ENCODE data around the gene KLK11. TPM values are rescaled to one million over a fixed set of nuclear protein-coding genes. Genes with fewer than 3 reads are reported as not detected.

Gene KLK11
- total and polyA plus RNA-seq, 11 donors: 0.32 to 19.1 (median 0.38) TPM; not detected in 7

GRCh38 chr19:50972795-50973376 lies 53.5 kb downstream of the KLK11 start:
- H3K27ac ChIP-seq: no peak overlapping the region
- no peak overlapping the region for H3K4me3 ChIP-seq
- TF ChIP-seq POLR2A (IDR thresholded peaks at IDR 0.05): no peak
- TF ChIP-seq, protein P1, sequence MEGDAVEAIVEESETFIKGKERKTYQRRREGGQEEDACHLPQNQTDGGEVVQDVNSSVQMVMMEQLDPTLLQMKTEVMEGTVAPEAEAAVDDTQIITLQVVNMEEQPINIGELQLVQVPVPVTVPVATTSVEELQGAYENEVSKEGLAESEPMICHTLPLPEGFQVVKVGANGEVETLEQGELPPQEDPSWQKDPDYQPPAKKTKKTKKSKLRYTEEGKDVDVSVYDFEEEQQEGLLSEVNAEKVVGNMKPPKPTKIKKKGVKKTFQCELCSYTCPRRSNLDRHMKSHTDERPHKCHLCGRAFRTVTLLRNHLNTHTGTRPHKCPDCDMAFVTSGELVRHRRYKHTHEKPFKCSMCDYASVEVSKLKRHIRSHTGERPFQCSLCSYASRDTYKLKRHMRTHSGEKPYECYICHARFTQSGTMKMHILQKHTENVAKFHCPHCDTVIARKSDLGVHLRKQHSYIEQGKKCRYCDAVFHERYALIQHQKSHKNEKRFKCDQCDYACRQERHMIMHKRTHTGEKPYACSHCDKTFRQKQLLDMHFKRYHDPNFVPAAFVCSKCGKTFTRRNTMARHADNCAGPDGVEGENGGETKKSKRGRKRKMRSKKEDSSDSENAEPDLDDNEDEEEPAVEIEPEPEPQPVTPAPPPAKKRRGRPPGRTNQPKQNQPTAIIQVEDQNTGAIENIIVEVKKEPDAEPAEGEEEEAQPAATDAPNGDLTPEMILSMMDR (IDR thresholded peaks at IDR 0.05): no peak
- WGBS, 4 donors: 75 to 82% (median 77%) methylated on average over 9 of the region's 9 CpGs
- H3K9me3 ChIP-seq: no peaks in the 10 kb centered on the region
- no peaks in the 10 kb centered on the region for H3K36me3 ChIP-seq
- DNase-seq (no peak), ATAC-seq (no peak)
- peaks cover 4 to 51% (median 9%) of the 10 kb centered on the region in 9 donors for H3K27me3 ChIP-seq
- H3K4me1 ChIP-seq: no peaks in the 10 kb centered on the region
- intact Hi-C loops (cut with DNase I): no loop called here

Other genes with a start within 250 kb of the KLK11 start
- gene ACP4, start 236.2 kb downstream of the KLK11 start, total RNA-seq: not detected
- not detected for gene ACP4, start 236.2 kb downstream of the KLK11 start, polyA plus RNA-seq
- gene KLK1, start 202.8 kb downstream of the KLK11 start, total RNA-seq: 1 to 10 TPM in 1 of 9 donors, under 1 TPM in 3, not detected in 5; 0.53 to 1.4 (median 0.74) TPM
- gene KLK1, start 202.8 kb downstream of the KLK11 start, polyA plus RNA-seq: under 1 TPM; 0.50 to 0.51 TPM
- gene KLK15, start 193.0 kb downstream of the KLK11 start, total RNA-seq: not detected
- gene KLK15, start 193.0 kb downstream of the KLK11 start, polyA plus RNA-seq: not detected
- not detected for gene KLK3, start 171.7 kb downstream of the KLK11 start, total RNA-seq
- gene KLK3, start 171.7 kb downstream of the KLK11 start, polyA plus RNA-seq: not detected
- gene KLK2, start 153.2 kb downstream of the KLK11 start, total RNA-seq: not detected
- gene KLK2, start 153.2 kb downstream of the KLK11 start, polyA plus RNA-seq: not detected
- not detected for gene KLK4, start 115.2 kb downstream of the KLK11 start, total RNA-seq
- gene KLK4, start 115.2 kb downstream of the KLK11 start, polyA plus RNA-seq: not detected
- 1 to 10 TPM in 1 of 9 donors, not detected in 8; 5.4 TPM for gene KLK5, start 73.6 kb downstream of the KLK11 start, total RNA-seq
- not detected for gene KLK5, start 73.6 kb downstream of the KLK11 start, polyA plus RNA-seq
- gene KLK6, start 57.0 kb downstream of the KLK11 start, total RNA-seq: not detected
- not detected for gene KLK6, start 57.0 kb downstream of the KLK11 start, polyA plus RNA-seq
- 1 to 10 TPM in 1 of 9 donors, not detected in 8; 4.1 TPM for gene KLK7, start 42.7 kb downstream of the KLK11 start, total RNA-seq
- gene KLK7, start 42.7 kb downstream of the KLK11 start, polyA plus RNA-seq: not detected
- 1 to 10 TPM in 1 of 9 donors, not detected in 8; 1.9 TPM for gene KLK8, start 25.0 kb downstream of the KLK11 start, total RNA-seq
- not detected for gene KLK8, start 25.0 kb downstream of the KLK11 start, polyA plus RNA-seq
- gene KLK10, start 6.9 kb downstream of the KLK11 start, total RNA-seq: 1 to 10 TPM in 1 of 9 donors, under 1 TPM in 4, not detected in 4; 0.12 to 4.0 (median 0.37) TPM
- under 1 TPM in 1 of 2 donors, not detected in 1; 0.33 TPM for gene KLK10, start 6.9 kb downstream of the KLK11 start, polyA plus RNA-seq
- not detected for gene KLK12, start 8.4 kb upstream of the KLK11 start, total RNA-seq
- gene KLK12, start 8.4 kb upstream of the KLK11 start, polyA plus RNA-seq: not detected
- gene KLK13, start 38.5 kb upstream of the KLK11 start, total RNA-seq: 1 to 10 TPM in 1 of 9 donors, not detected in 8; 2.2 TPM
- under 1 TPM in 1 of 2 donors, not detected in 1; 0.90 TPM for gene KLK13, start 38.5 kb upstream of the KLK11 start, polyA plus RNA-seq
- gene KLK14, start 56.3 kb upstream of the KLK11 start, total RNA-seq: under 1 TPM in 6 of 9 donors, not detected in 3; 0.23 to 0.64 (median 0.34) TPM
- gene KLK14, start 56.3 kb upstream of the KLK11 start, polyA plus RNA-seq: under 1 TPM in 1 of 2 donors, not detected in 1; 0.17 TPM
- 10 to 100 TPM in 1 of 9 donors, 1 to 10 TPM in 8; 2.5 to 11.2 (median 4.2) TPM for gene CTU1, start 81.8 kb upstream of the KLK11 start, total RNA-seq
- gene CTU1, start 81.8 kb upstream of the KLK11 start, polyA plus RNA-seq: 1 to 10 TPM; 1.4 to 2.4 TPM
- 10 to 100 TPM in 1 of 9 donors, 1 to 10 TPM in 6, under 1 TPM in 2; 0.35 to 18.5 (median 1.7) TPM for gene SIGLEC9, start 98.3 kb upstream of the KLK11 start, total RNA-seq
- 1 to 10 TPM in 1 of 2 donors, under 1 TPM in 1; 0.27 to 2.0 TPM for gene SIGLEC9, start 98.3 kb upstream of the KLK11 start, polyA plus RNA-seq
- 1 to 10 TPM in 3 of 9 donors, under 1 TPM in 4, not detected in 2; 0.51 to 6.1 (median 0.63) TPM for gene SIGLEC7, start 115.7 kb upstream of the KLK11 start, total RNA-seq
- 1 to 10 TPM; 1.0 to 1.2 TPM for gene SIGLEC7, start 115.7 kb upstream of the KLK11 start, polyA plus RNA-seq
- 10 to 100 TPM in 2 of 9 donors, 1 to 10 TPM in 7; 1.1 to 46.6 (median 3.2) TPM for gene CD33, start 198.5 kb upstream of the KLK11 start, total RNA-seq
- gene CD33, start 198.5 kb upstream of the KLK11 start, polyA plus RNA-seq: 1 to 10 TPM; 1.7 to 2.3 TPM
- gene SIGLECL1, start 224.5 kb upstream of the KLK11 start, total RNA-seq: not detected
- not detected for gene SIGLECL1, start 224.5 kb upstream of the KLK11 start, polyA plus RNA-seq